Stimulated activated CD8-positive, alpha-beta memory T cell treated with anti-CD3 and anti-CD28 coated beads, Interleukin-12 subunit alpha, Interleukin-12 subunit beta, amount 100 ng/mL, for 1 hour (primary cell): ENCODE measurements around the gene ADARB1.
"Not testable (repeated sequence)": the region's sequence is repeated elsewhere in the genome, so short reads cannot be mapped to it uniquely, and the experiment has no call there.

Source experiments
- DNase-seq: peaks from one replicate; pipeline ENCODE4 v3.0.0-alpha.2; 2020; ENCODE audit warnings: low read depth

ADARB1 gene

GRCh38 chr21:45117314-45117713, 42.9 kb downstream of the ADARB1 start:
- DNase-seq: no peak

DNA sequence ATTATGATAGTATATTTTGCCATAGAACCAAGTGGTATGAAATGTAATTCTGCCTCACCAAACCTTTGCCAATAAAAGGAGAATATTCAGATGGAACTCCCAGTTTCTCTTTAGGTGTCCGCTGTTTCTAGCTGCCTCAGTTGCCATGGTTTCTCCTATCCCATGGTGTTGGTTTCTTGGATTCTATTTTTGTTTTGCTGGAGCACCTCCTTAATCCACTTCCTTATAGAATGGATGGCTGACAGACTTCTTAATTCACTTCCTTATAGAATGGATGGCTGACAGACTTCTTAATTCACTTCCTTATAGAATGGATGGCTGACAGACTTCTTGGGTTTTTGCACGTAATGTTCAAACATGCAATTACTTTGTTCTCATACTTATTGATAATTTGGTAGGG, 43.7 kb downstream of the ADARB1 start:
- DNase-seq: no peak

- DNase-seq: no peak
Measured at GRCh38 chr21:45119812-45120211, 45.4 kb downstream of the ADARB1 start.

GRCh38 chr21:45120975-45121374, 46.6 kb downstream of the ADARB1 start:
- no peak for DNase-seq

DNA sequence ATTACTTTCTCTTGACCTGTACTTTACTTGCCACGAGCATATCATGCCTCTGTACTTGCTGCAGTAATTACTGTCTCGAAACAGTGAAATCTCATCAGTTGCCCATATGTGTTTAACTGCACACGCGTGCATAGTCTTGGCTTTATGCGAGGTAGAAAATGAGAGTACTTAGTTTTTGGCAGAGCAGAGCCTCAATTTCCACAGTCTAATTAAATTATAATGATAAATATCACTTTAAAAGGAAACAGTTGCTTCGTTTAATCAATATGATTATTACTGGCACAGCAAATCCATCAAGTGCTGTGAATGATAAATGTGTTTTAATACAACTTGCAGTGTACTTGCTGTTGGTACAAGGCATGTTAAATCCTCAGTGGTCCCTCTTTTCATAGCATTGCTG, 47.6 kb downstream of the ADARB1 start:
- DNase-seq: no peak

DNA sequence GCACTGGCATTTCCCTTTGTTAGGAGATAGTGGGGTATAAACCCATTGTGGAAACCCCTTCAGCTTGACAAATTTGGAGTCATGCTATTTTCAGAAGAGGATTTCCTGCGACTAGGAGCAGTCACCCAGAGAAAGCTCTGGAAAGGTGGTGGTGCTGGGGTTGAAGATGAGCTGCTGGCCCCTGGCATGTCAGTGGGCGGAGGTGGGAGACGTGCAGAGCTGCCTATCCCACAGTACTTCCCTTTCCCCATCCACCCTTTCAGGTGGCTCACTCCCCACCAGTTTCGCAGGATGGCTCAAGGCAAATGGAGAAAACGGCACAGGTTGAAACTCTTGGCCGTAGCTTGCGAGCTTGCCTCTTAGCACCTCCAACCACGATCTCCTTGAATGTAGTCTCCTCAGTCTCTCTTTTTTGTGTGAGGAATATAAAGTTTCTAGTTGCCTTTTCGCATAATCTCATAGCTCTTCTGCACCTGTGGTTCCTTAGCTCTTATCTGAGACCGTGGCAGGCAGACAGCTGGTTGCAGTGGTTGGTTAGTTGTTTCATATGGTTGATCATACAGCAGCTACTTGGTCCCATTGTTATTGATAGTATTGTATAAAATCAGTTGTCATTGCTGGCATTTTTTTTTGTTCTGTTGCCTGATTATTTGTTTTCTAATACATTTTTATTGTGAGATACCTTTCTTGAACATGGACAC, 48.2 kb downstream of the ADARB1 start:
- no peak for DNase-seq

GRCh38 chr21:45123440-45123839, 49.1 kb downstream of the ADARB1 start:
- no peak for DNase-seq

- no peak for DNase-seq
Measured at GRCh38 chr21:45124596-45124995, 50.2 kb downstream of the ADARB1 start.

DNA sequence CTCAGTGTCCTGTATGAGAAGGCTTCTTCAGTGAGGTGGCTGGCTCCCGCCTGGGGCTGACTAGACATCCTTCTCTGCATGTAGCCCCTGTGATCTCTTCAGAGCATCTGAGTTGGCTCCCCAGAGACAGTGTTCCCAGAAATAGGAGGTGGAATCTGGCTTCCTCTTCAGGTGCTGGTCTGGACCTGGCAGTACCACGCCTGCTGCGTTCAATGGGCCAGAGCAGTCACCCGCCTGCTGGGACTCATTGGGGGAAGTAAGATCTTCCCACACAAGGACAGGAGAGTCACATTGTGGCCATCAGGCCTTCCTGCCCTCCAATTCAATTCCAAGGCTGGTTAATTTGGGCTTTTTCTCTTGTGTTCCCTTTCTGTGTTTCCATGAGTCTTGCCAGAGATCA, 51.0 kb downstream of the ADARB1 start:
- no peak for DNase-seq

DNA sequence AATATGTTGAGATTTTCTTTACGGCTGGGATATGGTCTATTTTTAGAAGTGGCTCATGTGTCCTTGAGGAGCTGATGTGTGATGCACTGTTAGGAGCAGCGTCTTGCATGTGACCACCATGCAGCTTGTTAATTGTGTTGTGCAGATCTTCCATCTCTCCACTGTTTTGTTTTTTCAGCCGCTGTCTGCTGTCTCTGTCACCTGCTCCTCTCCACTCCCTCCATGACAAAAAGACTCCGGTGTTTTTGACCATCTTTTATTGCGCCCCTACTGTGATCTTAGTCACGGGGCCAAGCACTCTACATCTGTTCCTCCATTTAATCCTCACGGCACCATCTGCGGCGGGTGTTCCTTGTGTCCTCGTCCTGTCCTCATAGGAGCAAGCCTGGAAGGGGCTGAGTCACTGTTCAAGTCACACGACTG, 51.8 kb downstream of the ADARB1 start:
- DNase-seq: no peak

- DNase-seq: no peak
Measured at GRCh38 chr21:45126983-45127382, 52.6 kb downstream of the ADARB1 start.

DNA sequence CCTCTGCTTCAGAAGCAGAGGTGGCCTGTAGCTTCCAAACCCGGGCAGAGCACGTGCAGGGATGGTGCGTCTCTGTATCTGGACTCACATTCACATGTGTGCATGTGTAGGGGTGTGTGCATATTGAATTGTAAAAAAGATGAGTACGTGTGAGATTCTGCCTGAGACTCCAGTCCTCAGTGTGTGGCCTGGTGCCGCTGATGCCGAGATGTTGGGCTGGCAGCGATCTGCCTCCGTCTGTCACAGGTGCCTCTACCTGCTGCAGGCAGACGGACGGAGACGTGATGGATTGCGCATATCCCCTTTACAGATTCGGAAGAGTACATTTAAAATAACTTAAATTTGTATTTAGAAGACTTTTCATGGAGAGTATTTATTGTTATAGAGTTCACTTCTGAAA, 53.6 kb downstream of the ADARB1 start:
- no peak for DNase-seq

DNA sequence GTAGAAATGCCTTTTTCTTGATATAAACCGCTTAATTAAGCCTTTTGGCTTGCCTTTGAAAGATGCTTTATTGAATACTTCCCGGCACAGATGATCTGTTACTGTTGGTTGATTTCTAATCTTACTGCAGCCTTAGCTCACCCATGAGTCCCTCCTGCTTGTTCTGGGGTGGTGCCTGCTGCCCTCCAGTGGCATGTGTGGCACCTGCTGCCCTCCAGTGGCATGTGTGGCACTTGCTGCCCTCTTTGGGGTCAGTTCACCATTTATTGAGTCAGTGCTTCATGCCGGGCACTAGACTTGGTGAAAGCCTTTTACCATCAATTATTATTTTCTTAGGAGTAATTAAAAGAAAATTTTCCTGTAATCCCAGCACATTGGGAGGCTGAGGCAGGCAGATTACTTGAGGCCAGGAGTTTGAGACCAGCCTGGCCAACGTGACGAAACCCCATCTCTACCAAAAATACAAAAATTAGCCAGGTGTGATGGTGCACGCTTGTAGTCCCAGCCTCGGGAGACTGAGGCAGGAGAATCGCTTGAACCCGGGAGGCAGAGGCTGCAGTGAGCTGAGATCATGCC, 54.3 kb downstream of the ADARB1 start:
- peak; percentile 65 for DNase-seq

DNA sequence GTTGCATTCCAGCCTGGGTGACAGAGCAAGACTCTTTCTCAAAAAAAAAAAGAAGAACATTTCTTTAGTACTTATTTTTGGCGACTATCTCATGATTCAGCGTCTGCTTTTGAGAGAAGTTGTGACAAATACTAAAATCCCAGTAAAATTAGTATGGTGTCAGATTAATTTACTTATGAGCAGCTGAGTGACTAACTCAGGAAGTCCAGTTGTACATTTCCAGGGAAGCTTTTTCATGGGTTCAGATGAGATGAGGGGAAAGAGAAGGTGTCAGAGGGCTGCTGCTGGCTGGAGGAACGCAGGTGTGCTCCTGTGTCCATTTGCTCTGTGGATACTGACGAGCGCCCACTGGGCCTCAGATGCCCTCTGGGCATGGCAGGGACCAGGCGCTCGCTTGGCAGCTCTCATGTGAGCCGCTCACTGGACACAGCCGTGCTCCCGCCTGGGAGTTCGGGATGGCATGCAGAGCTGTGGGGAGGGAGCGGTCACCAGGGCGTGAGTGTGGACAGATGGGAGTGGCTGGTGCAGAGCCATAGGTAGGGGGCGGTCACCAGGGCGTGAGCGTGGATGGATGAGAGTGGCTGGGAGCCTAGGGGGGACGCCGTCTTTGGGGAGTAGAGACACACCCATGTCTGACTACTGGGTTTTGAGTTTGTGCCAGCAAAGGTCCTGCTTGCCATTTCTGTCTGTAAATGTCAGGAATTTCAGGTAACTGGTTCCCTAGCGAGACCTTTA, 55.0 kb downstream of the ADARB1 start:
- no peak for DNase-seq

DNA sequence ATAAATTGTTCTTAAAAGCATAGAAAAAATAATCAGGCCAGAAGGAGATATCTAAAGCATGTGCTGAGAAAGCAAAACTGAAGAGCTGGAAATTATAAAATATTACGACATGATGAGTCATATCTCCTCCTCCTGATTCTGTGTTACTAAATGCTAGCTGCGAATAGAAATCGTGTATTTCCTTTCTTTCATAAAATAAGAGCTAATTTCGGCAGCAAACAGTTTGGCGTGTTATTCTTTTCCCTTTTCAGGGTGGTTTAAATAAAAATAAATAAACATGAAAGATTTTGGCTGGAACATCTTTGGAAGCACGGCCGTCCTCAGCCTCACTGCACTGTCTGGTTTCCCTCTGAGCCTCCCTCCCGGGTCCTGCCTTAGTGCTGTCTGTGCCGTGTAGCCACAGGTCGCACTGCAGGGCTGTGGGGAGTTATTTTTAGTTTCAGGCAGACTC, 56.0 kb downstream of the ADARB1 start:
- no peak for DNase-seq

DNA sequence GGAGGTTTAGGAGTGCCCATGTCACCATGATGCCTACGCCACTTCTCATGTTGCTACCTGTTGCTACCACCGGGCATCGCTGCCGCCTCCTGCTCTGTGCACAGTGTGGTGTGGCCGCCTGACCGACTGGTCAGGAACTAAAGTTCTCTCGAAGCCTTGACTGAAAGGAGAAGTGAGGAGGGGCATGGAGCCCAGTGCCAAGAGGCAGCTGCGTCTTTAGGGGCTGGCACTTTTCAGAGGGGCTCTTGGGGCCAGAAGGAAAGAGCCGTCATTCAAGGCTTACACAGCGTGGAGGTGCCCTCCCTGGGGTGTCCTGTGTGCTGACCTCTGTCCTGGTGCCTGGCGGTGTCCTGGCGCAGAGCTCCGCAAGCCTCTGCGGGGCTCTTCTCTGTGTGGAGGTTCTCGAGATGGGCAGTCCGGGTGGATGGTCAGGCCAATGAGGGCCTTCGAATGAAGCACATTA, 57.2 kb downstream of the ADARB1 start:
- no peak for DNase-seq

- no peak for DNase-seq
Measured at GRCh38 chr21:45132841-45133573, 58.6 kb downstream of the ADARB1 start.

GRCh38 chr21:45133574-45134278, 59.3 kb downstream of the ADARB1 start:
- DNase-seq: not testable (repeated sequence)

DNA sequence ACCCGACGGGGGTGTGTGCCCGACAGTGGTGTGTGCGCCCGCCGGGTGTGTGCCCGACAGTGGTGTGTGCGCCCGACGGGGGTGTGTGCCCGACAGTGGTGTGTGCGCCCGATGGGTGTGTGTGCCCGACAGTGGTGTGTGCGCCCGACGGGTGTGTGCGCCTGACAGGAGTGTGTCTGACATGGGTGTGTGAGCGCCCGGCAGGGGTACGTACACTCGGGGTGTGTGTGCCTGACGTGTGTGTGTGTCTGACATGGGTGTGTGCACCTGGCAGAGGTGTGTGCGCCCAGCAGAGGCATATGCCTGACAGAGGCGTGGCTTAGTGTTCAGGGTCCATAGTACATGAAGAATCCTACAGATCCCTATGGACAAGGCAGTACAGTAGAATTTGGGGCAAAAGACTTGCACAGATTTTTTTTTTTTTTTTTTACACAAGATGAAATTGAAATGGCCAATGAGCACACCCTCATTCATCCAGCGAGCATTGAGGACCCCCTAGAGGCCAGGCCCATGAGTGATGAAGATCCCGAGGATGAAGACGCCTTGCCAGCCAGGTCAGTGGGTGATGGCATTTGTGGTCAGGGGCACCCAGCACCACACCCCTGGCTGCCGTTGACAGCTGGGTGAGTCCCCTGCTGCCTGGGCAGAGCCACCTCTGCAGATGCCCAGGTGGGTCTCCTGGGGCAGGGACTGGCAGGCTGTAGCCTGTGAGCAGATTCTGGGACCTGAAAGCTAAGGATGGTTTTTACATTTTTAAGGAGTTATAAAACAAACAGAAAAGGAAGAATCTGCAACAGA, 60.1 kb downstream of the ADARB1 start:
- DNase-seq: no peak

DNA sequence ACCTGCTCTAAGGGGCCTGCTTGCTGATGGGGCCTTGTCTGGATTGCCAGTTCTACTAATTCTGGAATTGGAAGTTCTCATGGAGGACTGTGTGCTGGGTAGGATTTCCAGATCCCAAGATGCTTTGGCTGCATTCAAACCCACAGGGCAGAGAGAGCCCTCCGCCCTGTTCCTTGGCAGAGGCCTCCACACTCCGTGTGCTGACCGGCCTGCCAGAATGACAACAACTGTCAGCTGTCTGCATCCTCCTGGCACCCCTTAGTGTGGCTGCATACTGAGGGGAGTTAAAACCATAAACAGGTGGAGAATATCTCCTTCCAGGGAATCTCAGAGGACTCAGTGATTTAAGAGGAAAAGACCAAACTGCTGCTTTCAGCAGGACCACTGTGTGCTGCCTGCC, 60.7 kb downstream of the ADARB1 start:
- no peak for DNase-seq

GRCh38 chr21:45135868-45136267, 61.5 kb downstream of the ADARB1 start:
- DNase-seq: no peak
